Transverse colon (tissue), 4 donors: ENCODE data around the gene AKT1S1. TPM values are rescaled to one million over a fixed set of nuclear protein-coding genes. Genes with fewer than 3 reads are reported as not detected.
A peak's percentile ranks its signal among the peaks of the same experiment; 100 is the strongest.

Experiments
- DNase-seq: peaks from one replicate; pipeline ENCODE4 v3.0.0-alpha.2; 2019
- H3K27ac ChIP-seq, 4 donors: fragments of 200-600 bp; sonication (generic); 2 replicates each; pipeline ENCODE4 v1.5.1; 2016 to 2018; ENCODE audit warnings: inconsistent platforms in 4 of 4
- H3K27me3 ChIP-seq: fragments of 200-600 bp; sonication (generic); 2 replicates; pipeline ENCODE4 v1.5.1; 2017; ENCODE audit warnings: inconsistent platforms
- H3K36me3 ChIP-seq, 4 donors: fragments of 200-600 bp; sonication (generic); 2 replicates each; pipeline ENCODE4 v1.5.1; 2017 to 2019; ENCODE audit warnings: inconsistent platforms in 4 of 4
- H3K4me1 ChIP-seq, 4 donors: fragments of 200-600 bp; sonication (generic); 2 replicates each; pipeline ENCODE4 v1.5.1; 2017 to 2020; ENCODE audit warnings: inconsistent platforms in 4 of 4
- H3K4me3 ChIP-seq, 4 donors: fragments of 200-600 bp; sonication (generic); 1 replicate in 1 of 4; 2 replicates in 3 of 4; pipeline versions ENCODE4 v1.5.1 to v1.6.1; 2017 to 2019; ENCODE audit warnings: inconsistent platforms in 4 of 4
- H3K9me3 ChIP-seq, 2 donors: fragments of 200-600 bp; sonication (generic); 2 replicates each; pipeline ENCODE4 v1.5.1; 2017 to 2019; ENCODE audit warnings: inconsistent platforms in 2 of 2
- EP300 ChIP-seq: sonication (generic); formaldehyde crosslinking; IDR thresholded peaks from one replicate; pipeline ENCODE4 v1.6.1; 2017; ENCODE audit warnings: antibody characterized with exemption, low read depth
- POLR2A ChIP-seq: fragments of 450-650 bp; IDR thresholded peaks from one replicate; pipeline ENCODE4 v1.6.1; 2016; ENCODE audit warnings: antibody characterized with exemption, mild to moderate bottlenecking, moderate library complexity
- POLR2AphosphoS5 ChIP-seq, 3 donors: sonication (generic); formaldehyde crosslinking; IDR thresholded peaks; one replicate each; pipeline ENCODE4 v1.6.1; 2016; ENCODE audit warnings: antibody characterized with exemption in 3 of 3
- WGBS, 2 donors: methylation state at CpG; one replicate each; pipeline ENCODE4 v1.1.5; 2018; ENCODE audit warnings: low coverage in 1 of 2; 5-methylcytosine and 5-hydroxymethylcytosine counted together
- in situ Hi-C, 4 donors: fragments of 200-750 bp; cut with MboI; loops; one replicate each; pipeline versions ENCODE4 v1.15.0 to v1.15.1; 2017; ENCODE audit warnings: low sequenced_read_pairs in 3 of 4, low pct_ligation_motif_present in 1 of 4, low pct_unique_long_range_greater_than_20kb in 1 of 4
- intact Hi-C: fragments of 100-400 bp; cut with DNase I; formaldehyde crosslinking; loops from one replicate; pipeline ENCODE4 v1.15.1; 2023; ENCODE audit warnings: low total_unique reads
- total RNA-seq, 4 donors: library from RNA; depleted of rRNA; stranded (reverse); fragments of >200 nt; gene quantifications; one replicate each; pipeline ENCODE4 v1.1.0, GENCODE V29; 2016
- TF ChIP-seq, protein P1 (sequence below), 5 experiments: fragments of 200-600 bp in 3 of 5; fragments of 450-650 bp in 2 of 5; sonication (generic) in 3 of 5; IDR thresholded peaks; 1 replicate in 2 of 5; 2 replicates in 3 of 5; pipeline ENCODE4 v1.5.1; 2016 to 2017; ENCODE audit warnings: antibody characterized with exemption in 5 of 5, inconsistent platforms in 3 of 5, mild to moderate bottlenecking in 2 of 5, moderate library complexity in 1 of 5

Gene AKT1S1
- total RNA-seq, 4 donors from 2014 or later = 15.3 to 29.7 (median 22.7) TPM

DNA sequence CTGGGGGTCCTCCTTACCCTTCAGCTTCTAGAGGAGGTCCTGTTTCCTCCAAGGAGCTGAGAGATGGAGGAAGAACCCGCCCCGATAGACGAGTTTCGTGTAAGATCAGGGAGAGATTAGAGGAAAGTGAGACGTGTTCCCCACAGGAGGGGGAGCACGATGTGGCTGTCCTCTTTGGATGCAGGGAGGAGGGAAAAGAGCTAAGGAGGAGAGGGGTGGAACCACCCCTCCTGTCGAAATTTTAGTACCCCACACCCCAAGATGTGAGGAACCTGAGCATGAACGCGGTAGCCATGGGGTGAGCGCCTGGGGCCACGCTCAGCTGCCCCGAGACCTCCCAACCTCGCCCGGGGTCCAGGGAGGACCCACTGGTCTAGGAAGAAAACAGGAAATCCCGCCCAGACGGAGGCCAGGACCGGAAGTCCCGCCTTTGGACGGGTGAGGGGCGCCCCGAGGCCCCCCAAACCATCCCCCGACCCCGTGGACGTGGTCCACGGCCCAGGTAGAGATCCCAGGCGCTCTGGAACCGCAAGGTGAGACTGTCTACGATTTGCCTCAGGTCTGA is 1.2 kb downstream of the AKT1S1 start:
- Histone ChIP-seq H3K9me3 (no peaks in the 10 kb centered on the region), H3K4me3 (peak overlapping the region; percentile 91 to 98 (median 93)), H3K4me1 (peaks cover 11 to 24% (median 17%) of the 10 kb centered on the region in 4 donors), H3K27ac (peak overlapping the region; percentile 96 to 99 (median 98)), H3K27me3 (no peaks in the 10 kb centered on the region), H3K36me3 (peaks cover 0 to 10% (median 5%) of the 10 kb centered on the region in 4 donors)
- TF ChIP-seq POLR2AphosphoS5 (IDR thresholded peaks at IDR 0.05) (no peak), EP300 (no peak), POLR2A (no peak)
- TF ChIP-seq, protein P1, sequence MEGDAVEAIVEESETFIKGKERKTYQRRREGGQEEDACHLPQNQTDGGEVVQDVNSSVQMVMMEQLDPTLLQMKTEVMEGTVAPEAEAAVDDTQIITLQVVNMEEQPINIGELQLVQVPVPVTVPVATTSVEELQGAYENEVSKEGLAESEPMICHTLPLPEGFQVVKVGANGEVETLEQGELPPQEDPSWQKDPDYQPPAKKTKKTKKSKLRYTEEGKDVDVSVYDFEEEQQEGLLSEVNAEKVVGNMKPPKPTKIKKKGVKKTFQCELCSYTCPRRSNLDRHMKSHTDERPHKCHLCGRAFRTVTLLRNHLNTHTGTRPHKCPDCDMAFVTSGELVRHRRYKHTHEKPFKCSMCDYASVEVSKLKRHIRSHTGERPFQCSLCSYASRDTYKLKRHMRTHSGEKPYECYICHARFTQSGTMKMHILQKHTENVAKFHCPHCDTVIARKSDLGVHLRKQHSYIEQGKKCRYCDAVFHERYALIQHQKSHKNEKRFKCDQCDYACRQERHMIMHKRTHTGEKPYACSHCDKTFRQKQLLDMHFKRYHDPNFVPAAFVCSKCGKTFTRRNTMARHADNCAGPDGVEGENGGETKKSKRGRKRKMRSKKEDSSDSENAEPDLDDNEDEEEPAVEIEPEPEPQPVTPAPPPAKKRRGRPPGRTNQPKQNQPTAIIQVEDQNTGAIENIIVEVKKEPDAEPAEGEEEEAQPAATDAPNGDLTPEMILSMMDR (IDR thresholded peaks at IDR 0.05) = no peak
- peak; percentile 62 for DNase-seq
- in situ Hi-C loops (no loop called here), intact Hi-C loops (no loop called here)
- 1 to 4% methylated on average over 7 to 28 of the region's 28 CpGs for WGBS, 2 donors

DNA sequence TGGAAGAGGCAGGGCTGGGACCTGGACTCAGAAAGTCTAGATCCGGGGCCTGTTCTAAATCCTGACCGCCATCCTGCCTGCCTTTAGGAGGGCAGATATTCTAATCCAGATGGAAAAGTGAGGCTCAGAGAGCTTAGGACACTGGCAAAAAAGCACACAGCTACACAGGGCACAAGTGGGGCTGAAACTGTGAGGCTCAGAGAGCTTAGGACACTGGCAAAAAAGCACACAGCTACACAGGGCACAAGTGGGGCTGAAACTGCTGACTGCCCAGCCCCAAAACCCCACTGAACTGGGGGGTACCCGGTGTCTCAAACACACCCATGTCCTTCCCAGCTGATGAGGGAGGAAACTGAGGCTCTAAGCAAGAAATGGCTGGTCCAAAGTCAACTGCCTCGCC is 2.0 kb downstream of the AKT1S1 start:
- no peaks in the 10 kb centered on the region for H3K9me3 ChIP-seq
- peak overlapping the region in 2 of 4 donors; percentile 91 to 98 for H3K4me3 ChIP-seq
- DNase-seq = no peak
- intact Hi-C loops = no loop called here
- H3K27me3 ChIP-seq = no peaks in the 10 kb centered on the region
- no peak for TF ChIP-seq POLR2AphosphoS5 (IDR thresholded peaks at IDR 0.05)
- TF ChIP-seq POLR2A = no peak
- TF ChIP-seq EP300 = no peak
- TF ChIP-seq, protein P1 (IDR thresholded peaks at IDR 0.05) = no peak
- peaks cover 0 to 2% (median under 1%) of the 10 kb centered on the region in 4 donors for H3K36me3 ChIP-seq
- in situ Hi-C loops = no loop called here
- WGBS, 2 donors = 86% methylated on average over 4 of the region's 4 CpGs; no CpG with 5 or more reads in 1 of the 2 donors
- peak overlapping the region; percentile 96 to 99 (median 98) for H3K27ac ChIP-seq
- H3K4me1 ChIP-seq = peaks cover 17 to 32% (median 25%) of the 10 kb centered on the region in 4 donors

DNA sequence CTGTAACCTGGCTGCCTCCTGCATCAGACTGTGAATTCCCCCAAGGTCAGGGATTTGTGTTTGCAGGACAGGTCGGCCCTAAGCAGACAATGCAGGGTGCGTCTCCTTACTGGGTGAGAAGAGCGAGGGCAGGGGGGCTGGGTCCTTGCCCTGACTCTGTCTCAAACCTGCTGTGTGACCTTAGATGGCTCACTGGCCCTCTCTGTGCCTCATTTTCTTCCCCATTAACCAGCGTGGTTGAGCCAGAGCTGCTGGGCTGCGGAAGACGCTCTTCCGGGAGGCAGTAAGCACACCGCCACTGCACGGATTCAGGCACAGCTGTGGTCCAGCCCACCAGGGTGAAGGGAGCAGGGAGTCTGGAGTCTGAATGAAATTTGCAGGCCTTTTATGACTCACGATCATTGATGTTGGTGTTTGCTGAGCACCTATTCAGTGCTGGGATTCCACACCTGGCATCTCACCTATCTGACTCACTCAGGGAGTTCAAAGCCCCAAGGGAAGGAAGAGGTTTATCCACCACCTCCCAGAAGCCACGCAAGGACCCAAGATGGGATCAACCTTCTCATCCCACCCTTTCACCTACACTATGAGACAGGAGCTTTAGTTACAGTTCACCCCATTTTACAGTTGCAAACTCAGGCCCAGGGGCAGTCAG is 2.5 kb downstream of the AKT1S1 start:
- Histone ChIP-seq H3K4me1 (peaks cover 20 to 36% (median 29%) of the 10 kb centered on the region in 4 donors), H3K9me3 (no peaks in the 10 kb centered on the region), H3K4me3 (no peak overlapping the region), H3K36me3 (no peaks in the 10 kb centered on the region), H3K27ac (peak overlapping the region in 1 of 4 donors; percentile 98), H3K27me3 (no peaks in the 10 kb centered on the region)
- 87% methylated on average over 11 of the region's 11 CpGs; no CpG with 5 or more reads in 1 of the 2 donors for WGBS, 2 donors
- in situ Hi-C loops = loop anchor here in 1 of 4 donors (25.0 kb wide), 1 partner anchor 387 kb away; the partner anchor contains the start of genes RPL13A and RPS11
- intact Hi-C loops = no loop called here
- DNase-seq = no peak
- TF ChIP-seq EP300 (no peak), POLR2A (no peak)

DNA sequence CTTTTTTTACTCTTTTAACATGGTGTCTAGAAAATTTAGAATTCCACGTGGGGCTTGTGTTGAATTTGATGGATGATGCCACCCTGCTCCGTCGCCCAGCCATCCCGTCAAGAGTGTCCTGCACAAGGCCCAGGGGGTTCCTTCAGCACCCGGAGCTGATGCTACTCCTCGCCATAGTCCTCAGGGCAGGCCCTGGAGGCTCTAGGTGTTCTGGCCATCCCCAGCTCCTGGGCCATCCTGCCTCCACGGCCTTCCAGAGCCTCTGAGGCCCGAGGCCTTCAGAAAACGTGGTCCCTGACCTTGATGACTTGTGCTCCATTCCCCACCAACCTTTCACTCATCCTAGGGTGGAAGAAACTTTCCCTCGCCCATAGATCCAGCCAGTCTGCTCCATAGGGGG is 3.3 kb downstream of the AKT1S1 start:
- DNase-seq = no peak
- Histone ChIP-seq H3K27ac (no peak overlapping the region), H3K4me1 (peaks cover 22 to 38% (median 31%) of the 10 kb centered on the region in 4 donors), H3K9me3 (no peaks in the 10 kb centered on the region), H3K27me3 (no peaks in the 10 kb centered on the region), H3K4me3 (no peak overlapping the region), H3K36me3 (no peaks in the 10 kb centered on the region)
- TF ChIP-seq, protein P1 (IDR thresholded peaks at IDR 0.05) = no peak
- TF ChIP-seq POLR2AphosphoS5 (IDR thresholded peaks at IDR 0.05) (no peak), POLR2A (no peak), EP300 (no peak)
- in situ Hi-C loops = loop anchor here in 1 of 4 donors (25.0 kb wide), 1 partner anchor 387 kb away; the partner anchor contains the start of genes RPL13A and RPS11
- intact Hi-C loops = no loop called here
- WGBS, 2 donors = 93% methylated on average over 10 of the region's 10 CpGs; no CpG with 5 or more reads in 1 of the 2 donors
